SK-N-SH treated with all-trans-retinoic acid at 6 μM for 48 hours (cell line): ENCODE results near the gene FXYD2.

Experiments used
- ATAC-seq: fragments of 200-7000 bp; cut with Tn5 transposase; 3 replicates; pipeline ENCODE4 v1.9.1; 2020; ENCODE audit warnings: mild to moderate bottlenecking, moderate library complexity
- BACH2 ChIP-seq: fragments of 250-450 bp; sonication (Bioruptor Pico); IDR thresholded peaks from 2 replicates; pipeline ENCODE4 v1.9.0; 2021; ENCODE audit warnings: mild to moderate bottlenecking, borderline replicate concordance
- CREB5 ChIP-seq: fragments of 250-450 bp; sonication (Bioruptor Pico); IDR thresholded peaks from 2 replicates; pipeline ENCODE4 v1.5.1; 2020; ENCODE audit warnings: low read depth, mild to moderate bottlenecking, moderate library complexity
- CSDC2 ChIP-seq: fragments of 250-450 bp; sonication (Bioruptor Pico); IDR thresholded peaks from 2 replicates; pipeline ENCODE4 v1.5.0; 2020; ENCODE audit warnings: mild to moderate bottlenecking, moderate library complexity
- CSRNP3 ChIP-seq: fragments of 250-450 bp; sonication (Bioruptor Pico); IDR thresholded peaks from 2 replicates; pipeline ENCODE4 v1.5.1; 2021; ENCODE audit warnings: mild to moderate bottlenecking, moderate library complexity
- ESRRG ChIP-seq: fragments of 250-450 bp; sonication (Bioruptor Pico); IDR thresholded peaks from 2 replicates; pipeline ENCODE4 v1.6.1; 2021; ENCODE audit warnings: mild to moderate bottlenecking
- GLIS3 ChIP-seq: fragments of 250-450 bp; sonication (Bioruptor Pico); IDR thresholded peaks from 2 replicates; pipeline ENCODE4 v1.5.0; 2020; ENCODE audit warnings: mild to moderate bottlenecking, moderate library complexity
- ISL1 ChIP-seq: fragments of 250-450 bp; sonication (Bioruptor Pico); IDR thresholded peaks from 2 replicates; pipeline ENCODE4 v2.1.2; 2022; ENCODE audit warnings: mild to moderate bottlenecking, moderate library complexity
- OSR1 ChIP-seq: fragments of 250-450 bp; sonication (Bioruptor Pico); IDR thresholded peaks from 2 replicates; pipeline ENCODE4 v1.8.0; 2022; ENCODE audit warnings: moderate library complexity, mild to moderate bottlenecking, inconsistent platforms
- PPARA ChIP-seq: fragments of 250-450 bp; sonication (Bioruptor Pico); IDR thresholded peaks from 2 replicates; pipeline ENCODE4 v1.5.0; 2020; ENCODE audit warnings: mild to moderate bottlenecking, borderline replicate concordance
- RARB ChIP-seq: fragments of 250-450 bp; sonication (Bioruptor Pico); IDR thresholded peaks from 2 replicates; pipeline ENCODE4 v1.8.0; 2021; ENCODE audit warnings: mild to moderate bottlenecking, moderate library complexity
- SNAI2 ChIP-seq: fragments of 250-450 bp; sonication (Bioruptor Pico); IDR thresholded peaks from 2 replicates; pipeline ENCODE4 v1.5.0; 2020; ENCODE audit warnings: mild to moderate bottlenecking, moderate library complexity
- TCF4 ChIP-seq: fragments of 250-450 bp; sonication (Bioruptor Pico); IDR thresholded peaks from 2 replicates; pipeline ENCODE4 v1.8.0; 2021; ENCODE audit warnings: mild to moderate bottlenecking, moderate library complexity, borderline replicate concordance
- TOX ChIP-seq: fragments of 250-450 bp; sonication (Bioruptor Pico); IDR thresholded peaks from 2 replicates; pipeline ENCODE4 v1.8.0; 2021; ENCODE audit warnings: mild to moderate bottlenecking, moderate library complexity, borderline replicate concordance
- TSHZ2 ChIP-seq: fragments of 250-450 bp; sonication (Bioruptor Pico); IDR thresholded peaks from 2 replicates; pipeline ENCODE4 v1.5.0; 2020; ENCODE audit warnings: mild to moderate bottlenecking, moderate library complexity
- ZC3H10 ChIP-seq: fragments of 250-450 bp; sonication (Bioruptor Pico); IDR thresholded peaks from 2 replicates; pipeline ENCODE4 v1.5.1; 2021; ENCODE audit warnings: mild to moderate bottlenecking, moderate library complexity
- ZFP3 ChIP-seq: fragments of 250-450 bp; sonication (Bioruptor Pico); IDR thresholded peaks from 2 replicates; pipeline ENCODE4 v1.5.0; 2020; ENCODE audit warnings: mild to moderate bottlenecking, moderate library complexity
- ZFP30 ChIP-seq: fragments of 450-650 bp; formaldehyde crosslinking; IDR thresholded peaks from 2 replicates; pipeline ENCODE4 v1.5.0; 2022; ENCODE audit warnings: mild to moderate bottlenecking, moderate library complexity
- ZNF565 ChIP-seq: fragments of 450-650 bp; formaldehyde crosslinking; conservative IDR thresholded peaks from 2 replicates; pipeline ENCODE4 v1.5.0; 2020; ENCODE audit warnings: low read depth, mild to moderate bottlenecking, moderate library complexity
- ZNF8 ChIP-seq: fragments of 450-650 bp; formaldehyde crosslinking; IDR thresholded peaks from 2 replicates; pipeline ENCODE4 v1.5.0; 2020; ENCODE audit warnings: mild to moderate bottlenecking, moderate library complexity
- TF ChIP-seq, protein P1 (sequence below): fragments of 250-450 bp; sonication (Bioruptor Pico); IDR thresholded peaks from 2 replicates; pipeline ENCODE4 v1.8.0; 2020; ENCODE audit warnings: mild to moderate bottlenecking, moderate library complexity, borderline replicate concordance
- TF ChIP-seq, protein P2 (sequence below): fragments of 250-450 bp; sonication (Bioruptor Pico); IDR thresholded peaks from 2 replicates; pipeline ENCODE4 v1.8.0; 2021; ENCODE audit warnings: low read depth, mild to moderate bottlenecking, moderate library complexity, borderline replicate concordance

The FXYD2 gene

GRCh38 chr11:117793583-117793982 is 31.0 kb downstream of the FXYD2 start:
- TF ChIP-seq CSRNP3 (CRISPR knock-in tag) (no peak), ESRRG (CRISPR knock-in tag) (no peak)
- no peak for ATAC-seq

DNA sequence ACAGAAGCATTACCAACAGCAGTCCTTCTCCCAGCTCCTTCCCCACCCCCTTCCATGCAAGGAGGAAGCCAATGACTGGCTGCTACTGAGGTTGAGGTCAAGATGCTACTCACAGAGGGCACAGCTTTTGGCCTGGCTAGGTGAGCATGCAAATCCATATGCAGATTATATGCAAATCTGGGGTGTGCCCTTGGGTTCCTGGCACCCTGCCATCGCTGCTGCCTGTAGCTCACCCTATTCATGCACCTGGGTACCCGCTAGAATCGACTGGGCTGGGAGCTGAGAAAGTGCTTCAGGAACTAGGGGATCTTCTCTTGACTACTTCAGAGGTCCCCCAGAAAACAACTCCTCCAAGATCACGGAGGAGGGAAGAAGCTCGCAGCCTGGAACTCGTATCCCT is 31.6 kb downstream of the FXYD2 start:
- no peak for ATAC-seq
- TF ChIP-seq GLIS3: no peak

DNA sequence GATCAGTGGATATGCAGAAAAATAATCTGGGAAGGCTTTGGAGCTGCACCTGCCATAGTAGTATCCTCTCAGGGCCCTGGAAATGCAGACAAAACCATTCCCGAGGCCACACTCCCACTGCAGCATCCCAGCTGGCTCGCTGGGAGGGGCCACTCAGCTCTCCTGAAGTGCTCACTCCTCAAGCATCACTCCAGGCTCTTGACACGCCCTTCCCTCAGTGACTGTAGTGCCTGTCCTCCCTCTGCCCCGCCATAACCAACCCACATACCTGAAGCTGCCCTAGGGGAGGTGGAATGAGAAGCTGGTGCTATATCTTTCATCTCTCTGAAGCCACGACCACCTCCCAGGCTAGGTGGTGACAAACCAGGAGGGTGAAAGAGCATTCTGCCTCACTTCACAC is 32.3 kb downstream of the FXYD2 start:
- ATAC-seq: no peak
- TF ChIP-seq SNAI2 (CRISPR knock-in tag): no peak
- TF ChIP-seq ISL1 (CRISPR knock-in tag): no peak
- no peak for TF ChIP-seq CSRNP3 (CRISPR knock-in tag)
- no peak for TF ChIP-seq OSR1
- TF ChIP-seq ZFP3 (CRISPR knock-in tag): no peak
- TF ChIP-seq BACH2: no peak
- TF ChIP-seq GLIS3: no peak
- no peak for TF ChIP-seq TOX
- TF ChIP-seq PPARA (CRISPR knock-in tag): no peak
- TF ChIP-seq ZFP30 (CRISPR knock-in tag): no peak
- TF ChIP-seq, protein P1, sequence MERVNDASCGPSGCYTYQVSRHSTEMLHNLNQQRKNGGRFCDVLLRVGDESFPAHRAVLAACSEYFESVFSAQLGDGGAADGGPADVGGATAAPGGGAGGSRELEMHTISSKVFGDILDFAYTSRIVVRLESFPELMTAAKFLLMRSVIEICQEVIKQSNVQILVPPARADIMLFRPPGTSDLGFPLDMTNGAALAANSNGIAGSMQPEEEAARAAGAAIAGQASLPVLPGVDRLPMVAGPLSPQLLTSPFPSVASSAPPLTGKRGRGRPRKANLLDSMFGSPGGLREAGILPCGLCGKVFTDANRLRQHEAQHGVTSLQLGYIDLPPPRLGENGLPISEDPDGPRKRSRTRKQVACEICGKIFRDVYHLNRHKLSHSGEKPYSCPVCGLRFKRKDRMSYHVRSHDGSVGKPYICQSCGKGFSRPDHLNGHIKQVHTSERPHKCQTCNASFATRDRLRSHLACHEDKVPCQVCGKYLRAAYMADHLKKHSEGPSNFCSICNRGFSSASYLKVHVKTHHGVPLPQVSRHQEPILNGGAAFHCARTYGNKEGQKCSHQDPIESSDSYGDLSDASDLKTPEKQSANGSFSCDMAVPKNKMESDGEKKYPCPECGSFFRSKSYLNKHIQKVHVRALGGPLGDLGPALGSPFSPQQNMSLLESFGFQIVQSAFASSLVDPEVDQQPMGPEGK (CRISPR knock-in tag): no peak
- no peak for TF ChIP-seq CSDC2 (CRISPR knock-in tag)
- TF ChIP-seq ESRRG (CRISPR knock-in tag): no peak
- TF ChIP-seq, protein P2, sequence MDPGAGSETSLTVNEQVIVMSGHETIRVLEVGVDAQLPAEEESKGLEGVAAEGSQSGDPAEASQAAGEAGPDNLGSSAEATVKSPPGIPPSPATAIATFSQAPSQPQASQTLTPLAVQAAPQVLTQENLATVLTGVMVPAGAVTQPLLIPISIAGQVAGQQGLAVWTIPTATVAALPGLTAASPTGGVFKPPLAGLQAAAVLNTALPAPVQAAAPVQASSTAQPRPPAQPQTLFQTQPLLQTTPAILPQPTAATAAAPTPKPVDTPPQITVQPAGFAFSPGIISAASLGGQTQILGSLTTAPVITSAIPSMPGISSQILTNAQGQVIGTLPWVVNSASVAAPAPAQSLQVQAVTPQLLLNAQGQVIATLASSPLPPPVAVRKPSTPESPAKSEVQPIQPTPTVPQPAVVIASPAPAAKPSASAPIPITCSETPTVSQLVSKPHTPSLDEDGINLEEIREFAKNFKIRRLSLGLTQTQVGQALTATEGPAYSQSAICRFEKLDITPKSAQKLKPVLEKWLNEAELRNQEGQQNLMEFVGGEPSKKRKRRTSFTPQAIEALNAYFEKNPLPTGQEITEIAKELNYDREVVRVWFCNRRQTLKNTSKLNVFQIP: no peak

- no peak for ATAC-seq
- TF ChIP-seq, protein P2: no peak
- TF ChIP-seq CREB5 (CRISPR knock-in tag) (no peak), PPARA (CRISPR knock-in tag) (no peak), TSHZ2 (CRISPR knock-in tag) (no peak), OSR1 (no peak), CSDC2 (CRISPR knock-in tag) (no peak), ISL1 (CRISPR knock-in tag) (no peak), TOX (no peak), ZFP30 (CRISPR knock-in tag) (no peak), ZNF8 (CRISPR knock-in tag) (no peak), TCF4 (CRISPR knock-in tag) (no peak), ZC3H10 (CRISPR knock-in tag) (no peak), RARB (CRISPR knock-in tag) (no peak), ZNF565 (no peak), ZFP3 (CRISPR knock-in tag) (no peak)
- TF ChIP-seq, protein P1 (CRISPR knock-in tag): no peak
Observed at GRCh38 chr11:117790279-117790678, 34.3 kb downstream of the FXYD2 start.
